Epidermal melanocyte (primary cell): ENCODE measurements around the gene SALL1.

ENCODE experiments used
- DNase-seq: peaks from one replicate; pipeline ENCODE4 v3.0.0; 2011; ENCODE audit warnings: low spot score; ENCODE audit not compliant: insufficient read length

SALL1 gene

DNA sequence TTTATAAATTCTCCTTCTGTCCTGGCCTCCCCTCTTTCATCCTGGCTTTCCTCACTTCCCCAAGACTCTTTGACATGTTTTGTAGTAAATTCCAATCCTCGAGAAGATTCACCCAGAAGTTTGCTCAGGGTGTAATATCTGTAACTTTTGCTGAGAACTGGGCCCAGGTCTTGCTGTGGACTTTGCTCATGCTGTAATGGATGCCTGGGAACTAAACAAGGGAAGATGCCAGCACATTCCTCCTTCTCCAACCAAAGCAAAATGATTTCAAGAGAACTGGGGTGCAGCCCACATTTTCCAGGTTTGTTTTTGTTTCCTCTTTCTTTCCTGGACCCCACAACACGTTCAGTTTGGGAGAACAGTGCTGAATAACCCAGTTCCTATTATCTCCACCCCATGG lies 6.6 kb upstream of the SALL1 start:
- no peak for DNase-seq

DNA sequence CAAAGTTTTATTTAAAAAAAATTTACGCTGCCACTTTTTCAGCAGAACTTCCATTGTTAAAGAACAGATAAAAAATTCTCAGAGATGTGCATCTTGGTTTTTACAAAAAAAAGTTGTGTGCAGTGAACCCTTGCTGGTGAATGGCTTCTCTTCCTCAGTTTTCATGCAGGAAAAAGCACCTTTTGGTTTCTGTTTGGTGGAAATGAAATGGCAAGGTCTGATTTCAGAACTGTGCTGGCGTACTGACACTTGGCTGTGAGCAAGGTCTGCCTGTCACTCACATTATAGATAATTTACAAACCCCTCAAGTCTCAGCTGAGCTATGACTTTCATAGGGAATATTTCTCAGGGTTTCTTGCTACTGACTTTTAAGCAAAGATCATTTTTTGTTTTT lies 5.7 kb upstream of the SALL1 start:
- DNase-seq, result no peak

DNA sequence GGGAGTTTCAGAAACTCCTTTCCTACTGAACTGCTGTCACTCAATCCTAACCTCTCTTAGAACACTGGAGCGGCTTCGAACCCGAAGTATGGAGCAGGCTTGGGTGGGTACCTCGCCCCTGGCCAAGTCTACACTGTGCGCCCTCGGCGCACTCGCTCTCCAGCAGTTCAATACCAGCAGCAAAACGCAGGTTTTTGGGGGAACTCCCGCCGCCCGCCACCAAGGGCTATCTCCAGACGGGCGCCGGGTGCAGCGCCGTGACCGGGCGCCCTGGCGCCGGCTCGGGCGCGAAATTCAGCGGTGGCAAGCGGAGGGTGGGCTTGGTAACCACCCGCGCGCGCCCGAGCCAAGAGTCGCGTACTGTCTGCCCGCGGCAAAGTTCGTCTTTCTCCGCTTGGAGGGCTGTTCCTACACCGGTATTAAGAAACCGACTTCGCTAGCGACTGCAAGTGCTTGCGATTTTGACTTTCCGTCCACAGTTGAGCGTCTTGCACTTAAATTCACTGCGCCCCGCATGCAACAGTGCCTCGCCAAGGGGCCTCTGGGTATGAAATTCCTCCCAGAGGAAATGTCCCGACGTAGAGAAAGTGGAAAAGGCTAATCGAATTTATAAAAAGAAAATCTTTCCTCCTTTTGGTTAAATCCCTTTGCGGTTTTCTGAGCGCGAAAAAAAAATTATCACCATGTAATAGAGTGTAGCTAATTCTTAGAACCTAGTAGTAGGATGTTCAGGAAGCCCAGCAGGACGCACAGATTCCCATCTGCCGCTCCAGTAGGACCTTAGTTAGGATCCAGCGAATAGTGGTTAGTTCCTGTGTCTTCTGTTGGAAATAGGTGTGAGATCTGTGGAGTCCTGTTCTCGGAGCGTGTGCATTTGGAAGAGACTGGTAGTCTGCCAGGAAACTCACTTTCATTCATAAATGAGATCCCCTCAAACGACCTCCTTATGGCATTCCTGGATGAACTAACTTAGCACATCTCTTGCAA lies 5.0 kb upstream of the SALL1 start:
- no peak for DNase-seq

DNA sequence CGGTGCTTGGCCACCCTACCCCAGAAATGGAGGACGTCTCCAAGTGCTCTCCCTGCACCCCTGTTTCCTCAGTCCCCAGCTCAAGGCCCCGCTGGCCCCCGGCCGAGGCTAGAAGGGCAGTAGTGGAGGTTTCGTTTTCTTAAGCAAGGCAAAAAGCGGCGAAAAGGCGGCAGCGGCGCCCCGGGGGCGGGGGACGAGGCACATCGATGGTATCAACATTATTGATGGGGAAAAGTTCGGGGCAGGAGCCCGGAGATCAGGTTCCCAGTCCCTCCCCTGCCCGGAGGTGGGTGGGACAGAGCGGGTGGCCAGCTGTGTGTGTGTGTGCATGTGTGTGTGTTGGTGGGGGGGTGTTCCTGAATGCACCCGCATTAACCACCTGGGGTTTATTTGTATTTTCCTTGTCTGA lies 4.1 kb upstream of the SALL1 start:
- no peak for DNase-seq

DNA sequence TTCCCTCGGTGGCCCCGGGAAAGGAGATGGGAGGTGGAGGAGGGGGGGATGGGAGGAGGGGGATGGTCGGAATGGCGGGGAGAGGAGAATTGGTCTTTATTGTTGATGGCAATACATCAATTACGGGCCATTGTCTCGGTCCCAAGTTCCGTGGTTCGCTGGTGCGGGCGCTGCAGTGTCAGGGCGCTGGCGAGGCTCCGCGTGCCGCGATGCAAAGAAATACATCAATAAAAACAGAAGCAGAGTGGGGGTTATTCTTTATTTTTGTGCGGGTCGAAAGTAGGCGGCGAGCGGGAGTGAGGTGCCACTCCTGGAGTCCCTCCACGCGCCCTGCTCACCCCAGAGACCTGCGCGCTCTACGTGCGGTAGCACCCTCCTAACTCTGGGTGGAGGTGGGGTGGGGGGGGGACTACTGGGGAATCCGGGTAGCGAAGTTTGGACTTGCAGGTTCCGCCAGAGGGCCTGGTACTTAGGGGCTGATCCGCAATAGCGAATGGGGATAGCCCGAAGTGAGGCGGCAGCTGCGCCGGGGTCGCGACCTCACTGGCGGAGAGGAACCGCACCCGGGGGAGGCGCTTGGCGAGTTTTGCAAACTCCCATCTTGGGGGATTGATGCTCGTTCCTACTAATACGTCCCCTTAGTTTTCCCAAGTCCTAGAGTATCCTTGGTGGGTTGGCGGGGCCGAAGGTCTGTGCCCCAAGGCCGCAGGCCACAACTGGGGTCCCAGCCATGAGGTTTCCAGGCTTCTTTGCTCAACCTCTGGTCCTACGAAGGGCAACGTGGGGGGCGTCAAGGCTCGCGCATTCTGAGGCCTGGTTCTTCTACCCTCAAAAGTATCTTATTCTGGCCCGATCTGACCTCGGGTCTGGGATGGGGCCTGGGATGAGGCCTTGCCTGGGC lies 3.5 kb upstream of the SALL1 start:
- DNase-seq, result no peak

DNA sequence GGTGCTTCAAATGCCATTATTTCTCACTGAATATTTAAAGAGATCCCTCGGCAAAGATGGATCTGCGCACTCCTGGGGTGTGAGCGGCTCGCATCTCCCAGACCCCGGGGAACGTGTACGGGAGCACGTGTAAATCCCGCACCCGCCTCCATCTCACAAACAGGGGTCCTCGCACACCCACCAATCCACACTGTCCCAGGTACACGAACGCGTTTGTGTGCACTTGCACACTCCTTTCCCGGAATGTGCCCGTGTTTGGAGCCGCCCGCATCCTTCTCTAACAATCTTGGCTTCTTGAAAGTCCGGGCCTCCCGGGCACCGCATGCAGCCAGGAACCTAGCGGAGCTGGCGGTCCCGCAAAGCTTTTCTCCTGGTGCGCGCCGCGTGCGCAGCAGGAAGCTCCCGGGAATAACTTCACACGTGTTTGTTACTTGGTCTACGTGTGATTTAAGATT lies 2.5 kb upstream of the SALL1 start:
- no peak for DNase-seq

DNA sequence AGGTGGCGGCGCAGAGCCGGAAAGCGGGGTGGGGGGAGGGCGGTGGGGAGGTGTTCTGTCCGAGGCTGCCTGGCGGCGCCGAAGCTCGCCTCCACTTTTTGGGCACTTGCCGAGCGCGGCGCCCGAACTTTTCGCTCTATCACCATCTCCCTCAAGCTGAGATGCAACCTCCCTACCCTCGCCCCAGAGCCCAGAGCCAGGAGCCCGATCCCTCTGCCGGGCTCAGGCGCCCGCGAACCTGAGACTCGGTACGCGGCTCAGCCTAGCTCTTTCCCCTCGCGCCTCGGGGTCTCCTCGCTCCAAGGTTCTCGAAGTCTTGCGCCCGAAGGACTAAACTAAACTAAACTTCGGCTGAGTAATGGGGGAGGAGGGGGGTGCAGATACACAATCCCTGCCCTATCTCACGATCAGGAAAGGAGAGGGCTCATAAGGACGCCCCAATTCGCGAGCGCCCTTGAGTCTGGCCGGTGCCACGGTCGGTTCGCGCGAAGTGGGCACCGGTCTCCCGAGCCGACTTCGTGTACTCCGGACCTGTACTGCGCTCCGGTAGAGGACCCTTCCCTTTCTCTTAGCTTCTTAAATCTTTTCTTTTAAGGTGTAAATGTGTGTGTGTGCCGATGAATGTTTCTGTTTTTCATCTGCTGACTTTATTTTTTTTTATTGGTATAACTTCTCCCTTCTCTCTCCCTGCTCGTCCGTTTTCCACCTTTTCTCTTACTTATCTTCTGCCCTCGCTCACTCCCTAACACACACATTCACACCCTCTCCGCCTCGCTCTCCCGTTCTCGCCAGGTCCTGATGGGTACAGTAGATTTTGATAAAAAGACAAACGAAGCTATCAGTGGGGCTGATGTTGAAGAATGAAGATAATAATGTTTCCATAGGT lies 1.9 kb upstream of the SALL1 start:
- DNase-seq, result no peak

DNA sequence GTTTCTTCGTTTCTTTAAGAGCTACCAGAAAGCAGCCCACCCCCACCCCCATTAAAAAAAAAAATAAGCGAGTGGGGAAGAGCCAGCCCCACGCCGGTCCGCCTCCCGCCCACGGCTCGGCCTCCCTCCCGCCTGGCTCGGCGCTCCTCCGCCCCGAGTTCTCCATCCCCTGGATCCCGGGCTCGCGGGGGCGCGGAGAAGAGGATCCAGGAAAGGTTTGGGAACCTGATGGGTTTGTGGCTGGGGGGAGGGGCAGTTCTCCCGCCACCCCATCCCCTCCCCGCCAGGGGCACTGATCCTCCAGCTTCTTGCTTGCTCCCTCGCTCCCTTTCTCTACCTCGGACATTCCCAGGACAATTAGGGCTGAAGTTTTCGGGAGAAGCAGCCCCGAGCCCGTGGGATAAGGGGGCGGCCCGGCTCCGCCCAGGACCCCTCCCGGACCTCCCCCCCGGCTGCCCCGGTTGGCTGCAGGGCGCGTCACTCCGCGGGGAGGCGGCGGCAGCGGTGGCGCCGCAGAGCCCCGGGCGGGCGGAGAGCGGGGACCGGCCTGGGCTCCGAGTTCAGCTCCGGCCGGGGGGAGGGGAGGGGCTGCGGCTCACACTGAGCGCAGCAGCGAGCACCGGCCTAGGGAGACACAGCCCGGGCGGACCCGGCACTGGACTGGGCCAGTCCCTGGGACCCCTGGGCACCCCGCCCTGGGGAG lies 1.0 kb upstream of the SALL1 start:
- DNase-seq, result peak; percentile 55

DNA sequence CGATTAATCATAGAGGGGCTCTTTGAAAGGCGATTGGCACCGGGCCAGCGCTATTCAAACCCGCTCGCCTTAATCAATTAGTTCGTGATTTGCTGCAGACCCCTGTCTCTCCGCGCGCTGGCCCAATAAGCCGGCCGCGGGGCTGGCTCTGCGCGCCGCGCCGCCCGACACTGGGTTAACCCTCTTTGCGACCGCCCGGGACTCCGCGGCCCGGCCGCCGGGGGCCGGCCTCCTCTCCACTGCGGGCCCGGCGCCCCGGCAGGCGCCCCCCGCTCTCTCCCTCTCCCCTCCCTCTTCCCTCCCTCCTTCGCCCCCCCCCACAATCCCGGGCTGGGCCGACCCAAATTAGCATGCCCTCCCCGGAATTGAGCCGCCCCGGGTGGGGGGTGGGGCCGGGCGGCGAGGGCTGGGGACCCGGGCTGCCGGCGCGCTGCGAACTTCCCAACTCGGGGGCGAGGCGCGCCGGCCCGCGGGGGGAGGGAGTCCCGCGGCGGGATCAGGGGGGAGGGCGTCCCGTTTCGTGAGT lies 428 bp upstream of the SALL1 start:
- DNase-seq, result no peak

DNA sequence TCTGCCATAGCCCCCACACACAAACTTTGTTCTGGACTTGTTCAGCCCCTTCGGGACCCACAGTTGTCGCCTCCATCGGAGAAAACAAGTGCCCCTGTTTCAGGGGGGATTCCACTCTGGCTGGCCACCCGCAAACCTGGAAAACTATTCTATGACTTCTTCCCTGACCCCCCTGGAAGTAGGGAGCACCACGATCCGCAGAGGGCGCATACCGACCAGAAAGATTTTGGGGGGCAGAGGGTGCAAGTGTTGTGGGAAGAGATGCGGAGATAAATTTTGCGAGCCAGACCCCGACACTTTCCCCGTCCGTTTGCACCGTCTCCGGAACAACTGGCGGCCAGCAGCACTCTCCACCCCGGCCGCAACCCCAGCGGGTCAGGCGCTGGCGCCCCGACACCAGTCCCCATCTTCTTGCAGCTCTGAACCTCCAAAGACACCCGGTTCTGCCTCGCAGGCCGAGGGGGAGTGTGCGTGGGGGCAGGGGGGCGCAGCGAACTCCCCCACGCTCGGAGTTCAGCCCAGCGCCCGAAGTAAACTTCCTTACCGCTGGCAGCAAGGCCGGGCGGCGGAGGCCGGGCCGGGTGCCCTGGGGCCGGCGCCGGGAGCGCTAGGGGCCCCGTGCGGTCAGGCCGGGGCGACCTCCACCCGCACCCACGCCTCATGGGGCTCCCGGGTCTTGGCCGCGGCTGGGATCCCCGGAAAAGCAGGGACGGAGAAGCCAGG lies 744 bp downstream of the SALL1 start:
- DNase-seq, result no peak

DNA sequence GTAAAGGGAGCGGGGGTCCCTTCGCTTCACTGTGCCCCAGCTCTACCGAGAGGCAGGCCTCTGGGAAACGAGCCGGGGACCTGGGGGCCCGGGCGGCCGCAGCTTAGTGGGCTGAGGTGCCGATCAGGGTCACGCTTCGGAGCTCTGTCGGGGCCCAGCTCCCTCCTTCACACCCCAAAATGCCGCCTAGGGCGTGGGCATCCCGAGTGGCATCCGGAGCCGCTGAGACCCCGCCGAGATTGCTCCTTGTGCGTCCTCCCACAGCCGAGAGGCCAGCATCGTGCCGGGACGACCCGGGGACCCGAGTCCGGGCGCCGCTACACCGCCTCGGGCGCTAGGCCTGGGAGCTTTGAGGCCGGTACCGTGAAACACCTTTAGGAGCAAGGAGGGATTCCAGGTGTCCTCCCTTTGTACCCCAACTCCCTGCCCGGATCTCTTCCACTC lies 1.3 kb downstream of the SALL1 start:
- no peak for DNase-seq

DNA sequence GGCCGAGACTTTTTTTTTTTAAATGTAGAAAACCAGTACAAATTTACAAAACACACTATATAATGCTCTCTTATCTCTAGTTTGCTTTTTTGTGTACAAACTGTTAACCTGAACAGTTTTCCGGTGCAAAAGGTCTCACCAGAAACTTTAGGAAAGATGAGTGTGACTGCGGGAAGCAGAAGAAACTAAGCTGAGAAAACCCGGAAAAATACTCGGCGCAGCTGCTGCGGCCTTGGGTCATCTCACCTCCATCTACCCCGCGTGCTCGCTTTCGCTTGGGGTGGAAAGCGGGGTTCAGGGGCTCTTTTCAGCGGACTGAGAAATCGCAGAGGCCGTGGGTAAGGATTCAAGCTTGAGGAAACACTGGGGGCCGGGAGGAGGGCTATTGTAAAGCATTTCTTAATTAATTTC lies 1.8 kb downstream of the SALL1 start:
- DNase-seq, result no peak

DNA sequence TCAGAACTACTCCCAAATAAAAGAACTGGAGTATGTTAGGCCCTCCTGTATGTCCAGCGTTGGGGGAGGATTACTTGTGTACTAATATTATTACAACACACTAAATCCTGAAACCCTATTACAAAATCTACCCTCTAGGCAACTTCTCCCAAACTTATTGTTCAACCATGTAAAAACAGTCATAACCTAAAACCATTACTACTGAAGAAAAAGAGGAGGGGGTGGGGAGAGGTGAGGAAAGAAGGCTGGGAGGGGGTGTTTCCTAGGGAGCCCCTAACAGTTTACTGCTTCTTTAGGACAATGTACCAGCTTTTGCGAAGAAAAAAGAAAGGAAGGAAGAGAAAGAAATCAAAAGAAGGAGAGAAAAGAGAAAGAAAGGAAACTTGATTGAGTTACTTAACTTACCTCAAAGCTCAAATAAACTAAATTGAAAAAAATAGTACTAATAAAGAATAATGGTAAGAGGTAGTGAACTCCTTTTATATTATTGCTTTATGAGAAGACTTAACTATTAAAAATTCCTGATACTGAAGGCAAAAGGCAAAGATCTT lies 2.3 kb downstream of the SALL1 start:
- DNase-seq, result no peak

DNA sequence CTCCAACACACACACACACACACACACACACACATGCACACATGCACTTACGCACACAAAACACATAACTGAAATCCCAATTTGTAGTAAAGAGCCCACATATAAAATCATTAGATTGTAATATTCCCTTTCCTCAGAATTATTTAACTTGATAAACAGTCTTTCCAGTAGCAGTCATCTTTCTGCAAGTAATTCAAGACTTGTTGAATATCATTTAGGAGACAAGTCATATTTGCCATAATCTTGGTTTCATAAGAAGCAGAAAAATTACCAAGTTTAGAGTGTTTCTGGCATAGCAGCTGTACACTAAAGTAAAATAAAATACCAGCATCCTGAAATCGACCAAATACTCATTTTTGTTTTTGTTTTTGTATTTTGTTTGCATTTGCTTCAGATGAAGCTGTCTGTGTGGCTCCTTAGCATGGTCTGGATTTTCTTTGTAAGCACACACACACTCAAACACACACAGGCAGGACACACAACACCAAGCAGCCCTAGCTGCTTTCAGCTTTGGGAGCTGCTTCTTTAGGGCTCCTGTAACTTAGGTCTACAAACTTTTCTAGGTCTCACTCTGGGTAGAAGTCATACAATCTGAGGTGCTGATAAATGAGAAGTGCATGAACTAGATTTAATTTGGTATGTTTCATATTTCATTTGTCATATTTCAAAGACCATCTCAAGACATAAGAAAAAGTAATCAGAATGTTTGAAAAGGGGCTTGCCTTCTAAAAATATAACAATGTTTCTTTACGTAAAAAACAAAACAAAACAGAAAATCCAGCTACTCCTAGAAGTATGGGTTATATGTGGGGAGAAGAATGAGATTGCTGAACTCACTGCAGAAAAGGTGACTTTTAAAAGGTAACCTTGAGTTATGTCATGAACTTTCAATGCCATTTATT lies 3.0 kb downstream of the SALL1 start:
- DNase-seq, result no peak

DNA sequence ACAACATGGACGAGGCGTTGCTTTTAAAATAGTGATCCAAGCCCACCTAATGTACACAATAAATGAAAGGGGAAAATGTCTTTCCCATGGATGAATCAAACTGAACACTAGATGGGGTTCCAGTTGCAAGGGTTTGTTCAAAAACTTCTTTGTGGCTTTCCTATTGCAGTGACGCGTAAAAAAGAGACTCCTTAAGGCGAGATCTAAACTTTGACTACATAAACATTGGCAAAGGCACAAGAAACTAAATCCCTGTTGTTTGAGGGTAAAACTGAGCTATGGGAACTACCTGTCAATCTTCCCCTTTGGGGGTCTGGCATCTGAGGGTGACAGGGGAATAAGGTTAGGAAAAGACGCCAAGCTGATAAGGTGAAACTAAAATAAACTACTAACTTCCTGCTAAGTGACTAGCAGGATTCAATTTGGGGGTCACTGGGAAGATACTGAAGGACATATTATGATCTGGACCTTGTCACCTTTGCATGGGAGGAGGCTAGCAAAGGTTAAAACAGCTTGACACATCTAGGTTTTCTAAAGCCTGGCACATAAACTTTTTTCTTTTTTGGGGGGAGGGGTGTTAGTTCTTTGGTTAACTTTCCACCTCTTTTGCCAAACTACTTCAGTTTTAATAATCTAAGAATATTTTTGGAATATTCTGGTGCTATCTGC lies 4.7 kb downstream of the SALL1 start:
- no peak for DNase-seq

DNA sequence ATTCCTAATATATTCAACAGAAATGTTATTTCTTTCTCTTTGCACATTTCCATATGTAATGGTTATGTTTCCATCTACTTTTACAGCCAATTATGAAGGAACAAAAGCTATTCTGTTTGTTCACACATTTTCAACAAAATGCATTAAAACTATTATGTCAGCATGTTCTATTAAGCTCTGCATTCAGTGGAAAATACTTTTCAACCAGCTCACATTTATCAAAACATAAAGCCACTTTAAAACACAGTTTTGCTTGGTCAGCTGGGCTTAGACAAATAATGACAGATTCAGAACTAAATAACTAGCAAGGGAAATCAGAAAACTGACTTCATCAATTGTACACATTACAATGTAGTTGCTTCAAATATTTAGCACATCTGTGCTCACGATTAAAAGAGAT lies 6.9 kb downstream of the SALL1 start:
- DNase-seq, result no peak

DNA sequence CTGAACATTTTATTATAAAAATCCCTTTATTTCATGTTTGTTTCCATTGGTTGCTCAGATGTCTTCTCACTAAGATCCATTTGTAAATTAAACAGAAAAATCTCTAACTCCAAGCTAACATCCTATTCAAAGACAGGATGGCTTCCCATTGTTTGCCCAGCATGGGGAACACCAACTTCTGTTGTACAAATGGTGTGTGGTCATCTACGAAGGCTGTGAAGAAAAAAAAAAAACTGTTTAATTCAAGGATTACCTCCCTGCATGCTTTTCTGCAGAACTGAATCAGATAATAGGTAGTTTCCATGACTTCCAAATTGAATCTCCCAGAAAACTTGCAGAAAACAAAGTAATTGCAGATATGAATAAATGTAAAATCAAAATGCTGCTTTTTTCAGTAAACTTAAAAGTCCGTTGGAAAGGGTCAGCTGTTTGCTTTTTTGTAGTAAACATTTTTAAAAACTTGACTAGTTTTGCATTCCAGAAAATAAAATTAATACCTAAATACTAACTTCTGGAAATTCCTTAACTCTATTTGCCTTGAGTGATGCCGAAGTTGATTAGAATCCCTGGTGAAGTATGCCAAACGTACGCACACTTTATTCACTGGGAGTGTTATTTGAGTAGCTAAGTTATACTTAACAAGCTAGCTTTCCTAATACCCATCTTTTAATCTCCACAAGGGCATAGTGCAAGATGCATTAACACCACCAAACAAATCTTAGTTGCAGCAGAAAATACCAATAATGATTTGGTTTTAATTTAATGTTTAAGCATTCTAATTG lies 7.7 kb downstream of the SALL1 start:
- DNase-seq, result no peak
